Spleen (tissue), 11 donors: ENCODE measurements around the gene MMP20. TPM values are rescaled to one million over a fixed set of nuclear protein-coding genes. Genes with fewer than 3 reads are reported as not detected.

ENCODE experiments used
- DNase-seq: peaks from one replicate; pipeline ENCODE4 v3.0.0-alpha.2; 2020
- H3K27ac ChIP-seq, 8 donors: fragments of 200-600 bp; sonication (generic) in 7 of 8; 1 replicate in 4 of 8; 2 replicates in 4 of 8; pipeline versions ENCODE4 v1.5.0 to v1.8.0; 2016 to 2021; ENCODE audit warnings: inconsistent platforms in 4 of 8, mild to moderate bottlenecking in 4 of 8, moderate library complexity in 1 of 8
- H3K27me3 ChIP-seq, 7 donors: fragments of 200-600 bp; sonication (generic) in 6 of 7; replicated peaks in 1 of 7; 1 replicate in 4 of 7; 2 replicates in 3 of 7; pipeline versions ENCODE4 v1.5.0 to v1.8.0; 2016 to 2021; ENCODE audit warnings: inconsistent platforms in 3 of 7, mild to moderate bottlenecking in 1 of 7
- H3K36me3 ChIP-seq, 6 donors: fragments of 200-600 bp; sonication (generic) in 5 of 6; 1 replicate in 4 of 6; 2 replicates in 2 of 6; pipeline versions ENCODE4 v1.5.0 to v1.8.0; 2016 to 2021; ENCODE audit warnings: inconsistent platforms in 2 of 6
- H3K4me1 ChIP-seq, 6 donors: fragments of 200-600 bp; sonication (generic) in 5 of 6; 1 replicate in 3 of 6; 2 replicates in 3 of 6; pipeline versions ENCODE4 v1.5.0 to v1.8.0; 2016 to 2021; ENCODE audit warnings: inconsistent platforms in 3 of 6
- H3K4me3 ChIP-seq, 8 donors: fragments of 200-600 bp; sonication (generic) in 7 of 8; 1 replicate in 4 of 8; 2 replicates in 4 of 8; pipeline versions ENCODE4 v1.5.0 to v1.8.0; 2016 to 2021; ENCODE audit warnings: inconsistent platforms in 4 of 8, mild to moderate bottlenecking in 4 of 8, moderate library complexity in 2 of 8
- H3K9me3 ChIP-seq, 8 donors: fragments of 200-600 bp; sonication (generic) in 7 of 8; 1 replicate in 4 of 8; 2 replicates in 4 of 8; pipeline versions ENCODE4 v1.5.0 to v1.8.0; 2016 to 2021; ENCODE audit warnings: inconsistent platforms in 4 of 8
- POLR2A ChIP-seq, 3 donors: fragments of 450-650 bp; IDR thresholded peaks; one replicate each; pipeline ENCODE4 v1.5.1; 2017; ENCODE audit warnings: antibody characterized with exemption in 3 of 3, mild to moderate bottlenecking in 1 of 3
- POLR2AphosphoS5 ChIP-seq, 3 donors: sonication (generic); formaldehyde crosslinking; IDR thresholded peaks; one replicate each; pipeline ENCODE4 v1.5.1; 2017; ENCODE audit warnings: antibody characterized with exemption in 3 of 3
- WGBS, 5 donors: extraction: QIAGEN DNeasy Blood & Tissue Kit in 3 of 5; methylation state at CpG; one replicate each; pipeline versions ENCODE4 v1.1.5 to v1.1.7; 2013 to 2018; 5-methylcytosine and 5-hydroxymethylcytosine counted together
- intact Hi-C: fragments of 100-400 bp; cut with DNase I; formaldehyde crosslinking; loops from one replicate; pipeline ENCODE4 v1.15.0; 2023; ENCODE audit warnings: low total_unique reads
- polyA plus RNA-seq, 3 donors: library from polyadenylated mRNA; stranded (reverse); fragments of 200-250 nt; gene quantifications; one replicate each; pipeline ENCODE4 v1.2.1, GENCODE V29; 2013
- total RNA-seq, 7 donors: library from RNA; depleted of rRNA in 3 of 7; stranded (reverse); fragments of >200 nt in 3 of 7; fragmentation: NEBNext Ultra II Directional in 4 of 7; extraction: Animal tissue kit (Norgen Biotek cat#: 25700) in 4 of 7; gene quantifications; one replicate each; pipeline versions ENCODE4 v1.1.0 to v1.2.1, GENCODE V29; 2016 to 2021
- TF ChIP-seq, protein P1 (sequence below), 11 experiments: fragments of 200-600 bp in 7 of 11; fragments of 450-650 bp in 4 of 11; sonication (generic) in 4 of 11; IDR thresholded peaks in 8 of 11; conservative IDR thresholded peaks in 3 of 11; 1 replicate in 7 of 11; 2 replicates in 4 of 11; pipeline versions ENCODE4 v1.4.0 to v1.8.0; 2016 to 2021; ENCODE audit warnings: antibody characterized with exemption in 11 of 11, inconsistent platforms in 4 of 11, mild to moderate bottlenecking in 1 of 11
- donor health status: healthy with polysubstance abuse.
- donor health status: DM: no; HTN: no; CAD: no; lungs with moderate emphysema.
- donor health status: DM: no; HTN: no; CAD: no.
- donor health status: Bipolar disorder and iron deficiency.
- donor health status: healthy.
- donor health status: DM: no; HTN: no; CAD: no.
- donor health status: DM: yes; HTN: yes; CAD: no.

Gene MMP20
- total and polyA plus RNA-seq, 10 donors: 0.11 TPM; not detected in 9

DNA sequence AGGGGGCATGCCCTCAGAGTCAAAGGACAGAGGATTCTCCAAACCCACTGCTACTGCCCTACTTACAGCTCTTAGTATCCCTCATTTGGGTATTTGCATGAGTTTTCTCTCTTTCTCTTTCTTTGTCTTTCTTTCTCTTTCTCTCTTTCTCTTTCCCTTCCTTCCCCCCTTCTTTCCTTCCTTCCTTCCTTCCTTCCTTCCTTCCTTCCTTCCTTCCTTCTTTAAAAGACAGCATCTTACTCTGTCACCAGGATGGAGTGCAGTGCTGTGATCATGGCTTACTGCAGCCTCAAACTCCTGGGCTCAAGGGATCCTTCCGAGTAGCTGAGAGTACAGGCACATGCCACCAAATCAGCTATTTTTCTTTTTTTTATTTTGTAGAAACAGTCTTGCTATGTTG, 80.5 kb downstream of the MMP20 start:
- 81 to 97% (median 92%) methylated on average over 1 of the region's 1 CpG for WGBS, 5 donors
- H3K4me1 ChIP-seq: peaks cover 0 to 31% (median 11%) of the 10 kb centered on the region in 6 donors
- no peak overlapping the region for H3K4me3 ChIP-seq
- DNase-seq: no peak
- no peak overlapping the region for H3K27ac ChIP-seq
- no peaks in the 10 kb centered on the region for H3K9me3 ChIP-seq
- H3K36me3 ChIP-seq: no peaks in the 10 kb centered on the region
- intact Hi-C loops: no loop called here
- H3K27me3 ChIP-seq: no peaks in the 10 kb centered on the region
- no peak for TF ChIP-seq POLR2A (IDR thresholded peaks at IDR 0.05)
- no peak for TF ChIP-seq POLR2AphosphoS5 (IDR thresholded peaks at IDR 0.05)
- TF ChIP-seq, protein P1, sequence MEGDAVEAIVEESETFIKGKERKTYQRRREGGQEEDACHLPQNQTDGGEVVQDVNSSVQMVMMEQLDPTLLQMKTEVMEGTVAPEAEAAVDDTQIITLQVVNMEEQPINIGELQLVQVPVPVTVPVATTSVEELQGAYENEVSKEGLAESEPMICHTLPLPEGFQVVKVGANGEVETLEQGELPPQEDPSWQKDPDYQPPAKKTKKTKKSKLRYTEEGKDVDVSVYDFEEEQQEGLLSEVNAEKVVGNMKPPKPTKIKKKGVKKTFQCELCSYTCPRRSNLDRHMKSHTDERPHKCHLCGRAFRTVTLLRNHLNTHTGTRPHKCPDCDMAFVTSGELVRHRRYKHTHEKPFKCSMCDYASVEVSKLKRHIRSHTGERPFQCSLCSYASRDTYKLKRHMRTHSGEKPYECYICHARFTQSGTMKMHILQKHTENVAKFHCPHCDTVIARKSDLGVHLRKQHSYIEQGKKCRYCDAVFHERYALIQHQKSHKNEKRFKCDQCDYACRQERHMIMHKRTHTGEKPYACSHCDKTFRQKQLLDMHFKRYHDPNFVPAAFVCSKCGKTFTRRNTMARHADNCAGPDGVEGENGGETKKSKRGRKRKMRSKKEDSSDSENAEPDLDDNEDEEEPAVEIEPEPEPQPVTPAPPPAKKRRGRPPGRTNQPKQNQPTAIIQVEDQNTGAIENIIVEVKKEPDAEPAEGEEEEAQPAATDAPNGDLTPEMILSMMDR (IDR thresholded peaks at IDR 0.05 in 8 of 11, conservative IDR thresholded peaks at IDR 0.05 in 3 of 11): no peak

DNA sequence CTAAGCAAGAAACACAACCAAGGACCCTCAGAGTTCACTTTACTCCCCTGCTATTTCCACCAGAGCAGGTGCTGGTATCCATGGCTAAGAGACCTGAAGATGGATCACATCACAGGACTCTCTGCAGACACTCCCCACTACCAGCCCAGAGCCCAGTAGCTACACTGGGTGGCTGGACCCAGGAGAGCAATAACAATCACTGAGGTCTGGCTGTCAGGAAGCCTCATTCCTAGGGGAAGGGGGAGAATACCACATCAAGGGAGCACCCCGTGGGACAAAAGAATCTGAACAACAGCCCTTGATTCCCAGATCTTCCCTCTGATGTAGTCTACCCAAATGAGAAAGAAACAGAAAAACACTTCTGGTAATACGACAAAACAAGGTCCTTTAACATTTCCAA, 85.6 kb downstream of the MMP20 start:
- 58 to 79% (median 63%) methylated on average over 2 of the region's 2 CpGs for WGBS, 5 donors
- DNase-seq: no peak
- Histone ChIP-seq H3K4me1 (no peaks in the 10 kb centered on the region), H3K27me3 (no peaks in the 10 kb centered on the region), H3K4me3 (no peak overlapping the region), H3K9me3 (no peaks in the 10 kb centered on the region), H3K36me3 (no peaks in the 10 kb centered on the region), H3K27ac (no peak overlapping the region)
- intact Hi-C loops: no loop called here
- no peak for TF ChIP-seq POLR2AphosphoS5 (IDR thresholded peaks at IDR 0.05)
- TF ChIP-seq, protein P1 (IDR thresholded peaks at IDR 0.05 in 8 of 11, conservative IDR thresholded peaks at IDR 0.05 in 3 of 11): no peak

GRCh38 chr11:102538932-102539331, 86.2 kb downstream of the MMP20 start:
- intact Hi-C loops: no loop called here
- TF ChIP-seq, protein P1 (IDR thresholded peaks at IDR 0.05 in 8 of 11, conservative IDR thresholded peaks at IDR 0.05 in 3 of 11): no peak
- no peak for TF ChIP-seq POLR2AphosphoS5 (IDR thresholded peaks at IDR 0.05)
- TF ChIP-seq POLR2A (IDR thresholded peaks at IDR 0.05): no peak
- WGBS, 5 donors: 77 to 91% (median 90%) methylated on average over 3 to 4 of the region's 4 CpGs
- Histone ChIP-seq H3K4me3 (no peak overlapping the region), H3K9me3 (no peaks in the 10 kb centered on the region), H3K27me3 (no peaks in the 10 kb centered on the region), H3K27ac (no peak overlapping the region), H3K4me1 (no peaks in the 10 kb centered on the region), H3K36me3 (no peaks in the 10 kb centered on the region)
- no peak for DNase-seq

DNA sequence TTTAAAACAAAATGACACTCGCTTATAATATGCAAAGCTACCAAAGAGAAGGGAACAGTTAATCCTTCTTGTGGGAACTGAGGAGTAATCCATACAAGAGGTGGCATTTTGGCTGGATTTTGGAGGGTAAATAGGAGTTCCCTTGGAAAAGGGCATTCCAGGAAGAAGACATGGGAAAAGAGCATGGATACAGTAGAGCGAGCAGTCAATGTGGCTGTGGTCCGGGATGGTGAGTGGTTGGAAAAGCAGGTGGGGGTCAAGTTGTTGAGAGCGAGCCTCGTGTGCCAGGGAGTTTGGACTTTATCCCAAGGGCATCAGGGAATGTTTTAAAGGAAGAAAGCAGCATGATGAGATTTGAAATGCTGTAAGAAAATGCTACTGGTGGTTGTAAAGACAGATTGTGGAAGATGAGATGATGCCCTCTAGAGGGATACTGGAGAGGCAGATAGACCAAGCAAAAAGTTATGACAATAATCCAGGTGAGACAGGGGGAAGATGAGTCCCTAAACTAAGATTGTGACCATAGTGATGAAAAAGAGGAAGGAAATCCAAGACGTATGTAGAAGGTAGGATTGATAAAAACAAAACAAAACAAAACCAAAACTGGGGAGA, 90.8 kb downstream of the MMP20 start:
- WGBS, 5 donors: 71 to 82% (median 74%) methylated on average over 6 of the region's 6 CpGs
- H3K36me3 ChIP-seq: no peaks in the 10 kb centered on the region
- no peaks in the 10 kb centered on the region for H3K4me1 ChIP-seq
- H3K9me3 ChIP-seq: no peaks in the 10 kb centered on the region
- TF ChIP-seq, protein P1 (IDR thresholded peaks at IDR 0.05 in 8 of 11, conservative IDR thresholded peaks at IDR 0.05 in 3 of 11): no peak
- no peak for TF ChIP-seq POLR2A (IDR thresholded peaks at IDR 0.05)
- no peak for TF ChIP-seq POLR2AphosphoS5 (IDR thresholded peaks at IDR 0.05)
- no peaks in the 10 kb centered on the region for H3K27me3 ChIP-seq
- no peak overlapping the region for H3K4me3 ChIP-seq
- H3K27ac ChIP-seq: no peak overlapping the region
- no peak for DNase-seq
- intact Hi-C loops: no loop called here
